K562 (cell line): ENCODE measurements around the gene RHOB. TPM values are rescaled to one million over a fixed set of nuclear protein-coding genes. Genes with fewer than 3 reads are reported as not detected.

Experiments
- ATAC-seq: fragments of 200-7000 bp; cut with Tn5 transposase; 3 replicates; pipeline ENCODE4 v1.9.1; 2020; ENCODE audit warnings: moderate library complexity
- BruUV-seq: library from RNA; stranded (reverse); fragments of 400-500 nt; replicated peaks from 2 replicates; lab custom pipeline; 2021; lab: Mats Ljungman, UMichigan
- CTCF ChIA-PET: fragments of 300-600 bp; formaldehyde crosslinking; extraction: SDS; loops from one replicate; lab custom pipeline; 2021; ENCODE audit warnings: low intra/inter-chr PET ratio; lab: Yijun Ruan, JAX
- POLR2A ChIA-PET: fragments of 300-600, 350-650 bp; sonication (Branson Sonifier 250); formaldehyde crosslinking; extraction: SDS; loops from one replicate; lab custom pipeline; 2021; ENCODE audit warnings: antibody characterized with exemption, inconsistent platforms; lab: Yijun Ruan, JAX
- DNase-seq, 4 experiments: peaks; one replicate each; pipeline versions ENCODE4 v3.0.0 to v3.0.0-alpha.2; 2011 to 2018; ENCODE audit warnings: low spot score in 3 of 4, mixed read lengths in 3 of 4; ENCODE audit errors: extremely low read depth in 1 of 4
- FAIRE-seq: peaks from 2 replicates; lab custom pipeline; 2011; peaks lifted over from hg19 to GRCh38; lab: Jason Lieb, UNC
- H2AFZ ChIP-seq: 2 replicates; pipeline ENCODE4 v1.6.0; 2011; ENCODE audit warnings: low read depth, low read length, control low read depth, inconsistent platforms
- H3K27ac ChIP-seq: fragments of 200-600 bp; 3 replicates; pipeline ENCODE4 v1.8.0; 2011; ENCODE audit warnings: low read depth, mild to moderate bottlenecking, control low read depth, inconsistent platforms, low read length, moderate library complexity, mixed read lengths; ENCODE audit errors: extremely low read depth
- H3K27me3 ChIP-seq, 2 experiments: fragments of 300-600 bp in 1 of 2; 2 replicates in 1 of 2; 3 replicates in 1 of 2; pipeline versions ENCODE4 v1.6.0 to v1.8.0; 2011; ENCODE audit warnings: inconsistent platforms in 2 of 2, low read length in 2 of 2, mild to moderate bottlenecking in 1 of 2, mixed read lengths in 1 of 2, moderate library complexity in 1 of 2; ENCODE audit not compliant: control insufficient read depth in 2 of 2, insufficient read depth in 2 of 2
- H3K36me3 ChIP-seq: fragments of 300-600 bp; 3 replicates; pipeline ENCODE4 v1.8.0; 2011; ENCODE audit warnings: mild to moderate bottlenecking, low read length, inconsistent platforms; ENCODE audit not compliant: control insufficient read depth, insufficient read depth
- H3K4me1 ChIP-seq, 2 experiments: fragments of 200-600 bp in 1 of 2; replicated peaks in 1 of 2; 2 replicates in 1 of 2; 3 replicates in 1 of 2; pipeline versions ENCODE4 v1.5.1 to v1.8.0; 2011; ENCODE audit warnings: inconsistent platforms in 2 of 2, low read length in 2 of 2, mild to moderate bottlenecking in 1 of 2, mixed read lengths in 1 of 2, moderate library complexity in 1 of 2; ENCODE audit not compliant: control insufficient read depth in 2 of 2, insufficient read depth in 2 of 2
- H3K4me2 ChIP-seq: 2 replicates; pipeline ENCODE4 v1.6.1; 2011; ENCODE audit warnings: low read length, control low read depth, inconsistent platforms, mixed read lengths; ENCODE audit not compliant: insufficient read depth
- H3K4me3 ChIP-seq: fragments of 200-600 bp; sonication (generic), shearing (Covaris generic); 2 replicates; pipeline ENCODE4 v1.5.1; 2016; ENCODE audit warnings: control low read depth, inconsistent platforms
- H3K79me2 ChIP-seq: fragments of 200-600 bp; 3 replicates; pipeline ENCODE4 v1.8.0; 2011; ENCODE audit warnings: low read length, inconsistent platforms; ENCODE audit not compliant: control insufficient read depth, insufficient read depth
- H3K9ac ChIP-seq, 2 experiments: 2 replicates each; pipeline versions ENCODE4 v1.6.0 to v1.6.1; 2011; ENCODE audit warnings: low read depth in 2 of 2, low read length in 2 of 2, control low read depth in 1 of 2, inconsistent platforms in 1 of 2, mild to moderate bottlenecking in 1 of 2, mixed read lengths in 1 of 2; ENCODE audit not compliant: insufficient read depth in 1 of 2
- H3K9me1 ChIP-seq: one replicate; pipeline ENCODE4 v1.6.0; 2011; ENCODE audit warnings: inconsistent platforms, mild to moderate bottlenecking, low read length, moderate library complexity; ENCODE audit not compliant: control insufficient read depth, insufficient read depth
- H3K9me3 ChIP-seq: replicated peaks from 2 replicates; pipeline ENCODE4 v1.5.1; 2011; ENCODE audit warnings: low read depth, low read length, inconsistent platforms; ENCODE audit not compliant: control insufficient read depth, insufficient read depth
- H4K20me1 ChIP-seq: replicated peaks from 2 replicates; pipeline ENCODE4 v1.6.1; 2011; ENCODE audit warnings: low read length, inconsistent platforms, mixed read lengths; ENCODE audit not compliant: control insufficient read depth, insufficient read depth
- AFF4 ChIP-seq: sonication (generic); formaldehyde crosslinking; IDR thresholded peaks from 2 replicates; pipeline ENCODE4 v1.8.0; 2023; ENCODE audit warnings: mild to moderate bottlenecking, missing genetic modification reagents
- WGBS: fragments of 100-300 bp; shearing (Covaris generic); methylation state at CpG from one replicate; pipeline ENCODE4 v1.1.6; 2016; ENCODE audit warnings: low coverage, mixed read lengths; ENCODE audit not compliant: insufficient coverage; ENCODE audit errors: missing lambda C conversion rate; 5-methylcytosine and 5-hydroxymethylcytosine counted together
- in situ Hi-C: fragments of 300-500 bp; cut with MboI; formaldehyde crosslinking; loops from 4 replicates; pipeline ENCODE4 v1.15.0; 2018; ENCODE audit warnings: inconsistent platforms, mixed read lengths
- intact Hi-C: fragments of 100-400 bp; cut with micrococcal nuclease; formaldehyde crosslinking; loops from 2 replicates; pipeline ENCODE4 v1.14.2; 2022
- polyA plus RNA-seq, 8 experiments: library from polyadenylated mRNA; depleted of rRNA in 4 of 8; stranded (reverse) in 5 of 8; unstranded in 3 of 8; fragments of >200 nt; fragmentation: Nextera tagmentation in 2 of 8; fragmentation: Illumina TruSeq in 1 of 8; extraction: Ambion mirVana in 2 of 8; extraction: Trizol in 1 of 8; gene quantifications; 2 replicates each; pipeline versions ENCODE4 v1.2.1 to v1.2.3, GENCODE V29; 2011 to 2014; ENCODE audit warnings: inconsistent platforms in 1 of 8, missing spikeins in 1 of 8
- total RNA-seq, 7 experiments: library from RNA; depleted of rRNA in 6 of 7; stranded (reverse); fragments of >200 nt in 6 of 7; fragmentation: Illumina TruSeq in 2 of 7; extraction: Trizol in 2 of 7; gene quantifications; 2 replicates each; pipeline versions ENCODE4 v1.2.1 to v1.2.3, GENCODE V29; 2011 to 2021; ENCODE audit warnings: low replicate concordance in 1 of 7

Gene RHOB
- total and polyA plus RNA-seq, 9 of the 15 experiments (the other 6 are each of a cell fraction or from before 2014, with no cell fraction given), result 0.07 to 4.8 (median 1.1) TPM

GRCh38 chr2:20476950-20477349 is 30.1 kb downstream of the RHOB start:
- intact Hi-C loops, result no loop called here
- H3K9me3 ChIP-seq, result no peaks in the 10 kb centered on the region
- H4K20me1 ChIP-seq, result no peaks in the 10 kb centered on the region
- no peak for FAIRE-seq
- no peak for TF ChIP-seq AFF4 (CRISPR knock-in tag)
- no peaks in the 10 kb centered on the region for H3K4me1 ChIP-seq
- no peaks in the 10 kb centered on the region for H3K9me1 ChIP-seq
- H3K27ac ChIP-seq, result no peak overlapping the region
- in situ Hi-C loops, result no loop called here
- 23% methylated on average over 6 of the region's 7 CpGs for WGBS
- no peak overlapping the region for H3K4me3 ChIP-seq
- no peak overlapping the region for H2AFZ ChIP-seq
- CTCF ChIA-PET, result no interaction called here
- H3K79me2 ChIP-seq, result no peaks in the 10 kb centered on the region
- H3K27me3 ChIP-seq, result peaks cover 2 to 22% of the 10 kb centered on the region in 2 experiments; a peak in 3 of 5 replicates
- H3K9ac ChIP-seq, result no peak overlapping the region
- POLR2A ChIA-PET, result interaction anchor here (1.1 kb wide), 1 partner anchor 11 kb away, joined by 3 read pairs; no protein-coding TSS in a partner anchor
- no peak for DNase-seq
- H3K4me2 ChIP-seq, result no peak overlapping the region
- no peaks in the 10 kb centered on the region for H3K36me3 ChIP-seq
- no peak for ATAC-seq
- BruUV-seq, result no TSS peak
